GM12872 (cell line): ENCODE measurements around the gene APLP2.

Source experiments
- TF ChIP-seq, protein P1 (sequence below): IDR thresholded peaks from 3 replicates; pipeline ENCODE4 v1.5.1; 2011; ENCODE audit warnings: low read depth, mild to moderate bottlenecking, low read length, moderate library complexity; ENCODE audit not compliant: insufficient read depth

The APLP2 gene

DNA sequence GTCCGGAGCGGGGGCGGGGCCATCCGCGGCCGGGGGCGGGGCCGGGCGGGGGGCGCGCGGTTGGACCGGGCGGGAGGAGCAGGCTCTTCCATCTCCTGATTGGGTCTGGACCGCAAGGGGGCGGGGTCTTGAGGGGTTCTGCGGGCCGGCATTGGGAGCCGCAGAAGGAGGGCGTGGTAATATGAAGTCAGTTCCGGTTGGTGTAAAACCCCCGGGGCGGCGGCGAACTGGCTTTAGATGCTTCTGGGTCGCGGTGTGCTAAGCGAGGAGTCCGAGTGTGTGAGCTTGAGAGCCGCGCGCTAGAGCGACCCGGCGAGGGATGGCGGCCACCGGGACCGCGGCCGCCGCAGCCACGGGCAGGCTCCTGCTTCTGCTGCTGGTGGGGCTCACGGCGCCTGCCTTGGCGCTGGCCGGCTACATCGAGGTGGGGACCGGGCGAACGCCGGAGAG, at the start of gene APLP2:
APLP2 (plus strand) TSS at position 236 of the 450 bp plus-strand sequence; CDS start at position 320, 84 bp downstream.
- TF ChIP-seq, protein P1, sequence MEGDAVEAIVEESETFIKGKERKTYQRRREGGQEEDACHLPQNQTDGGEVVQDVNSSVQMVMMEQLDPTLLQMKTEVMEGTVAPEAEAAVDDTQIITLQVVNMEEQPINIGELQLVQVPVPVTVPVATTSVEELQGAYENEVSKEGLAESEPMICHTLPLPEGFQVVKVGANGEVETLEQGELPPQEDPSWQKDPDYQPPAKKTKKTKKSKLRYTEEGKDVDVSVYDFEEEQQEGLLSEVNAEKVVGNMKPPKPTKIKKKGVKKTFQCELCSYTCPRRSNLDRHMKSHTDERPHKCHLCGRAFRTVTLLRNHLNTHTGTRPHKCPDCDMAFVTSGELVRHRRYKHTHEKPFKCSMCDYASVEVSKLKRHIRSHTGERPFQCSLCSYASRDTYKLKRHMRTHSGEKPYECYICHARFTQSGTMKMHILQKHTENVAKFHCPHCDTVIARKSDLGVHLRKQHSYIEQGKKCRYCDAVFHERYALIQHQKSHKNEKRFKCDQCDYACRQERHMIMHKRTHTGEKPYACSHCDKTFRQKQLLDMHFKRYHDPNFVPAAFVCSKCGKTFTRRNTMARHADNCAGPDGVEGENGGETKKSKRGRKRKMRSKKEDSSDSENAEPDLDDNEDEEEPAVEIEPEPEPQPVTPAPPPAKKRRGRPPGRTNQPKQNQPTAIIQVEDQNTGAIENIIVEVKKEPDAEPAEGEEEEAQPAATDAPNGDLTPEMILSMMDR, result no peak

- TF ChIP-seq, protein P1, result no peak
These were observed 49.4 kb upstream of the APLP2 start for GRCh38 chr11:130020323-130020722.

- TF ChIP-seq, protein P1, result no peak
These were observed 46.9 kb upstream of the APLP2 start for GRCh38 chr11:130022799-130023198.

- TF ChIP-seq, protein P1, result no peak
These were observed 46.5 kb upstream of the APLP2 start for GRCh38 chr11:130023204-130023603.

GRCh38 chr11:130024361-130024760, 45.3 kb upstream of the APLP2 start:
- TF ChIP-seq, protein P1, result no peak

GRCh38 chr11:130025371-130025770, 44.3 kb upstream of the APLP2 start:
- TF ChIP-seq, protein P1, result no peak

GRCh38 chr11:130029137-130029536, 40.6 kb upstream of the APLP2 start:
- TF ChIP-seq, protein P1, result no peak
